Hepatocyte (in vitro differentiated cells): ENCODE data around the gene BAIAP2L1. TPM values are rescaled to one million over a fixed set of nuclear protein-coding genes. Genes with fewer than 3 reads are reported as not detected.

Source experiments
- DNase-seq: peaks from one replicate; pipeline ENCODE4 v3.0.0-alpha.2; 2016; ENCODE audit warnings: low spot score
- H2AFZ ChIP-seq: fragments of 200-600 bp; sonication (generic); 2 replicates; pipeline ENCODE4 v1.6.0; 2016; ENCODE audit warnings: antibody characterized with exemption, mild to moderate bottlenecking
- H3K27ac ChIP-seq: fragments of 200-600 bp; sonication (generic); 2 replicates; pipeline ENCODE4 v1.5.1; 2016; ENCODE audit warnings: mild to moderate bottlenecking
- H3K27me3 ChIP-seq: fragments of 200-600 bp; sonication (generic); 2 replicates; pipeline ENCODE4 v1.6.1; 2016
- H3K36me3 ChIP-seq: fragments of 200-600 bp; sonication (generic); replicated peaks from 2 replicates; pipeline ENCODE4 v1.5.1; 2016; ENCODE audit warnings: low read depth; ENCODE audit not compliant: insufficient read depth
- H3K4me1 ChIP-seq: fragments of 200-600 bp; sonication (generic); 2 replicates; pipeline ENCODE4 v1.5.1; 2016; ENCODE audit warnings: mild to moderate bottlenecking, moderate library complexity; ENCODE audit not compliant: insufficient read depth
- H3K4me2 ChIP-seq: fragments of 200-600 bp; sonication (generic); 2 replicates; pipeline ENCODE4 v1.6.0; 2016
- H3K4me3 ChIP-seq: fragments of 200-600 bp; sonication (generic); 2 replicates; pipeline ENCODE4 v1.5.1; 2016; ENCODE audit warnings: mild to moderate bottlenecking
- H3K79me2 ChIP-seq: fragments of 200-600 bp; sonication (generic); 2 replicates; pipeline ENCODE4 v1.6.0; 2017; ENCODE audit warnings: mild to moderate bottlenecking
- H3K9me2 ChIP-seq: fragments of 200-600 bp; sonication (generic); replicated peaks from 2 replicates; pipeline ENCODE4 v1.6.0; 2017; ENCODE audit warnings: mild to moderate bottlenecking; ENCODE audit not compliant: insufficient read depth
- H3K9me3 ChIP-seq: fragments of 200-600 bp; sonication (generic); 2 replicates; pipeline ENCODE4 v1.5.1; 2016; ENCODE audit warnings: low read depth, mild to moderate bottlenecking
- H4K20me1 ChIP-seq: fragments of 200-600 bp; sonication (generic); 2 replicates; pipeline ENCODE4 v1.6.0; 2016; ENCODE audit warnings: mild to moderate bottlenecking; ENCODE audit not compliant: insufficient read depth, poor library complexity, severe bottlenecking
- CTCF ChIP-seq: fragments of 200-600 bp; sonication (generic); IDR thresholded peaks from 2 replicates; pipeline ENCODE4 v1.5.1; 2016; ENCODE audit warnings: antibody characterized with exemption, mild to moderate bottlenecking; ENCODE audit not compliant: poor library complexity
- EZH2 ChIP-seq: fragments of 200-600 bp; sonication (generic); IDR thresholded peaks from 2 replicates; pipeline ENCODE4 v1.6.1; 2016; ENCODE audit warnings: antibody characterized with exemption, mild to moderate bottlenecking, borderline replicate concordance
- EZH2phosphoT487 ChIP-seq: fragments of 200-600 bp; sonication (generic); IDR thresholded peaks from one replicate; pipeline ENCODE4 v1.6.1; 2018; ENCODE audit warnings: antibody characterized with exemption, mild to moderate bottlenecking, low read depth, moderate library complexity; ENCODE audit not compliant: unreplicated experiment, severe bottlenecking
- WGBS: methylation state at CpG from one replicate; pipeline ENCODE4 v1.1.6; 2016; ENCODE audit warnings: low lambda C conversion rate; ENCODE audit errors: missing lambda C conversion rate; 5-methylcytosine and 5-hydroxymethylcytosine counted together
- polyA plus RNA-seq: library from polyadenylated mRNA; unstranded; fragments of >200 nt; fragmentation: Nextera tagmentation; extraction: Ambion mirVana; gene quantifications from 2 replicates; pipeline ENCODE4 v1.2.1, GENCODE V29; 2016
- total RNA-seq: library from RNA; depleted of rRNA; stranded (reverse); fragments of >200 nt; gene quantifications from 2 replicates; pipeline ENCODE4 v1.2.3, GENCODE V29; 2014

Gene BAIAP2L1
- total and polyA plus RNA-seq, 2 experiments from 2014 or later = 25.4 to 32.0 TPM

- no peaks in the 10 kb centered on the region for H3K36me3 ChIP-seq
Observed at GRCh38 chr7:98312201-98312600, 88.7 kb downstream of the BAIAP2L1 start.

GRCh38 chr7:98309566-98309965, 91.3 kb downstream of the BAIAP2L1 start:
- H4K20me1 ChIP-seq = no peaks in the 10 kb centered on the region
- WGBS = 96% methylated on average over 8 of the region's 8 CpGs
- peaks cover 13% of the 10 kb centered on the region for H3K4me1 ChIP-seq
- no peak overlapping the region for H3K27ac ChIP-seq
- no peaks in the 10 kb centered on the region for H3K9me3 ChIP-seq
- no peak overlapping the region for H3K4me2 ChIP-seq
- no peaks in the 10 kb centered on the region for H3K79me2 ChIP-seq
- no peaks in the 10 kb centered on the region for H3K36me3 ChIP-seq
- H2AFZ ChIP-seq = no peak overlapping the region
- no peaks in the 10 kb centered on the region for H3K27me3 ChIP-seq
- TF ChIP-seq EZH2phosphoT487 (no peak), CTCF (no peak), EZH2 (no peak)
- no peaks in the 10 kb centered on the region for H3K9me2 ChIP-seq
- H3K4me3 ChIP-seq = no peak overlapping the region
- DNase-seq = no peak

More at GRCh38 chr7:98312201-98312600, 88.7 kb downstream of the BAIAP2L1 start:
- 73% methylated on average over 7 of the region's 7 CpGs for WGBS
- no peak overlapping the region for H3K4me2 ChIP-seq
- H3K9me2 ChIP-seq = no peaks in the 10 kb centered on the region
- no peaks in the 10 kb centered on the region for H3K9me3 ChIP-seq
- no peak overlapping the region for H3K27ac ChIP-seq
- H3K79me2 ChIP-seq = no peaks in the 10 kb centered on the region
- TF ChIP-seq CTCF (no peak), EZH2 (no peak), EZH2phosphoT487 (no peak)
- H3K4me3 ChIP-seq = no peak overlapping the region
- no peak overlapping the region for H2AFZ ChIP-seq
- H3K27me3 ChIP-seq = no peaks in the 10 kb centered on the region
- H4K20me1 ChIP-seq = no peaks in the 10 kb centered on the region
- no peaks in the 10 kb centered on the region for H3K4me1 ChIP-seq
- DNase-seq = no peak

GRCh38 chr7:98307971-98308466, 92.9 kb downstream of the BAIAP2L1 start:
- TF ChIP-seq EZH2 = no peak
- no peak for TF ChIP-seq EZH2phosphoT487
- TF ChIP-seq CTCF = no peak
- Histone ChIP-seq H3K4me2 (no peak overlapping the region), H3K9me2 (no peaks in the 10 kb centered on the region), H3K27me3 (no peaks in the 10 kb centered on the region), H3K4me1 (peaks cover 18% of the 10 kb centered on the region), H3K36me3 (no peaks in the 10 kb centered on the region), H3K9me3 (no peaks in the 10 kb centered on the region), H3K27ac (no peak overlapping the region), H3K79me2 (no peaks in the 10 kb centered on the region), H4K20me1 (no peaks in the 10 kb centered on the region), H2AFZ (no peak overlapping the region), H3K4me3 (no peak overlapping the region)
- WGBS = 95% methylated on average over 14 of the region's 14 CpGs
- DNase-seq = no peak
